ENCODE data around the gene CYP4F8.

Gene CYP4F8

GRCh38 chr19:15584095-15584494 is 30.9 kb upstream of the CYP4F8 start:
- no peak overlapping the region for H3K4me2 ChIP-seq (ENCODE audit: low read length)
- no peak overlapping the region for H3K4me3 ChIP-seq (ENCODE audit: low read length)

GRCh38 chr19:15584541-15585115 is 30.4 kb upstream of the CYP4F8 start:
- H3K27me3 ChIP-seq (ENCODE audit: control insufficient read depth, low read length) = 0 out of 2 replicates have a peak, but pooled peaks cover 2% of the 10 kb centered on the region
- no peaks in the 10 kb centered on the region for H3K4me1 ChIP-seq (ENCODE audit: control insufficient read depth, low read length)
- no peaks in the 10 kb centered on the region for H4K20me1 ChIP-seq (ENCODE audit: control insufficient read depth, insufficient read depth, low read depth, low read length)
- no peak for TF ChIP-seq EZH2phosphoT487 (IDR thresholded peaks at IDR 0.05; ENCODE audit: borderline replicate concordance, low read length)
- peak; percentile 95 for TF ChIP-seq CTCF (IDR thresholded peaks at IDR 0.05; ENCODE audit: low read depth, low read length, poor library complexity, severe bottlenecking)
- no peaks in the 10 kb centered on the region for H3K79me2 ChIP-seq (ENCODE audit: control insufficient read depth, low read length)
- H3K27ac ChIP-seq (ENCODE audit: low read depth, low read length) = no peak overlapping the region
- H3K9me3 ChIP-seq (ENCODE audit: control insufficient read depth, insufficient read depth, low read length) = no peaks in the 10 kb centered on the region
- no peaks in the 10 kb centered on the region for H3F3A ChIP-seq (ENCODE audit: control insufficient read depth, insufficient read depth)
- no peaks in the 10 kb centered on the region for H3K36me3 ChIP-seq (ENCODE audit: control insufficient read depth, low read length)
- H3K4me2 ChIP-seq (ENCODE audit: low read length) = no peak overlapping the region
- no peaks in the 10 kb centered on the region for H3K9me2 ChIP-seq (replicated peaks; ENCODE audit: control insufficient read depth, low read length)
- H3K4me3 ChIP-seq (ENCODE audit: low read length) = no peak overlapping the region

More at GRCh38 chr19:15584095-15584494, 30.9 kb upstream of the CYP4F8 start:
- H3K9me3 ChIP-seq (ENCODE audit: control insufficient read depth, insufficient read depth, low read length) = no peaks in the 10 kb centered on the region
- no peaks in the 10 kb centered on the region for H3F3A ChIP-seq (ENCODE audit: control insufficient read depth, insufficient read depth)
- H3K9me2 ChIP-seq (replicated peaks; ENCODE audit: control insufficient read depth, low read length) = no peaks in the 10 kb centered on the region
- no peaks in the 10 kb centered on the region for H3K79me2 ChIP-seq (ENCODE audit: control insufficient read depth, low read length)
- H3K36me3 ChIP-seq (ENCODE audit: control insufficient read depth, low read length) = no peaks in the 10 kb centered on the region
- H3K27ac ChIP-seq (ENCODE audit: low read depth, low read length) = no peak overlapping the region
- H4K20me1 ChIP-seq (ENCODE audit: control insufficient read depth, insufficient read depth, low read depth, low read length) = no peaks in the 10 kb centered on the region
- H3K27me3 ChIP-seq (ENCODE audit: control insufficient read depth, low read length) = 0 out of 2 replicates have a peak, but pooled peaks cover 2% of the 10 kb centered on the region
- H3K4me1 ChIP-seq (ENCODE audit: control insufficient read depth, low read length) = no peaks in the 10 kb centered on the region
- TF ChIP-seq EZH2phosphoT487 (IDR thresholded peaks at IDR 0.05; ENCODE audit: borderline replicate concordance, low read length) = no peak
- TF ChIP-seq CTCF (IDR thresholded peaks at IDR 0.05; ENCODE audit: low read depth, low read length, poor library complexity, severe bottlenecking) = no peak

- Histone ChIP-seq H3K4me2 (ENCODE audit: low read length) (no peak overlapping the region), H3K9me2 (replicated peaks; ENCODE audit: control insufficient read depth, low read length) (no peaks in the 10 kb centered on the region), H4K20me1 (ENCODE audit: control insufficient read depth, insufficient read depth, low read depth, low read length) (no peaks in the 10 kb centered on the region), H3K27me3 (ENCODE audit: control insufficient read depth, low read length) (no peaks in the 10 kb centered on the region), H3K9me3 (ENCODE audit: control insufficient read depth, insufficient read depth, low read length) (no peaks in the 10 kb centered on the region), H3K36me3 (ENCODE audit: control insufficient read depth, low read length) (no peaks in the 10 kb centered on the region), H3K4me3 (ENCODE audit: low read length) (no peak overlapping the region), H3K79me2 (ENCODE audit: control insufficient read depth, low read length) (no peaks in the 10 kb centered on the region), H3F3A (ENCODE audit: control insufficient read depth, insufficient read depth) (no peaks in the 10 kb centered on the region), H3K4me1 (ENCODE audit: control insufficient read depth, low read length) (no peaks in the 10 kb centered on the region), H3K27ac (ENCODE audit: low read depth, low read length) (no peak overlapping the region)
- TF ChIP-seq CTCF (IDR thresholded peaks at IDR 0.05; ENCODE audit: low read depth, low read length, poor library complexity, severe bottlenecking) (no peak), EZH2phosphoT487 (IDR thresholded peaks at IDR 0.05; ENCODE audit: borderline replicate concordance, low read length) (no peak)
Measured at GRCh38 chr19:15587663-15588062, 27.4 kb upstream of the CYP4F8 start.

All from DOHH2 (cell line).